Thoracic aorta (tissue), 2 donors: ENCODE measurements around the gene PARD3B. TPM values are rescaled to one million over a fixed set of nuclear protein-coding genes. Genes with fewer than 3 reads are reported as not detected.

Source experiments
- ATAC-seq: fragments of 150-250 bp; one replicate; pipeline ENCODE4 v1.8.0; 2017; ENCODE audit warnings: low read depth; ENCODE audit not compliant: insufficient number of reproducible peaks, low FRiP score
- DNase-seq: peaks from one replicate; pipeline ENCODE4 v3.0.0-alpha.2; 2020; ENCODE audit warnings: low spot score
- H3K27ac ChIP-seq, 2 donors: fragments of 200-600 bp; sonication (generic); 1 replicate in 1 of 2; 2 replicates in 1 of 2; pipeline ENCODE4 v1.5.1; 2016; ENCODE audit warnings: mild to moderate bottlenecking in 2 of 2, moderate library complexity in 2 of 2
- H3K27me3 ChIP-seq: fragments of 200-600 bp; sonication (generic); replicated peaks from 2 replicates; pipeline ENCODE4 v1.6.0; 2016; ENCODE audit warnings: mild to moderate bottlenecking; ENCODE audit not compliant: insufficient read depth
- H3K36me3 ChIP-seq: fragments of 200-600 bp; sonication (generic); one replicate; pipeline ENCODE4 v1.5.1; 2016
- H3K4me1 ChIP-seq, 2 donors: fragments of 200-600 bp; sonication (generic); 1 replicate in 1 of 2; 2 replicates in 1 of 2; pipeline versions ENCODE4 v1.5.1 to v1.6.0; 2016; ENCODE audit warnings: low read depth in 2 of 2, mild to moderate bottlenecking in 1 of 2; ENCODE audit not compliant: control insufficient read depth in 1 of 2
- H3K4me3 ChIP-seq: fragments of 200-600 bp; sonication (generic); 2 replicates; pipeline ENCODE4 v1.5.1; 2016; ENCODE audit warnings: mild to moderate bottlenecking
- H3K9me3 ChIP-seq: fragments of 200-600 bp; sonication (generic); 2 replicates; pipeline ENCODE4 v1.5.1; 2016
- total RNA-seq, 2 donors: library from RNA; depleted of rRNA; stranded (reverse); fragments of >200 nt; gene quantifications; one replicate each; pipeline versions ENCODE4 v1.1.0 to v1.2.3, GENCODE V29; 2016
- TF ChIP-seq, protein P1 (sequence below): fragments of 200-600 bp; sonication (generic); IDR thresholded peaks from one replicate; pipeline ENCODE4 v1.5.1; 2019; ENCODE audit warnings: antibody characterized with exemption

Gene PARD3B
- total RNA-seq, 2 donors from 2014 or later, result 25.7 to 34.5 TPM

DNA sequence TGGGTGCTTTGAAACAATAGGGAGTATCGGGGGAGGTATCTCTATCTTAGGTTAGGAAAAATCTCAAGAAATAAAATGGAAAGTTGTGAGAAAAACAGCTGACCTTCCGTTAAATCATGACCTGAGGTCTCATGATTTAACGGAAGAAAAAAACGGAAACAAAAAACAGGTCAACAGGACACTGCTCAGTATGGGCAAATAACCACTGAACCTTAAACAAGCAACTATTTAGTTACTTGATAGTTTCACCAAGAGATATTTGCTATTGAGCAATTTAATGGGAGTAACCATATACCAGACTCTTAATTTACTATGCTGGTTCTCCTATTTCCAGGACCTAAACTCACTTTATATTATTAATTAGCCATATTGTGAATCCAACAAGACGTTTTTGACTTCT is 150.8 kb downstream of the PARD3B start:
- Histone ChIP-seq H3K9me3 (no peaks in the 10 kb centered on the region), H3K36me3 (no peaks in the 10 kb centered on the region), H3K4me3 (no peak overlapping the region), H3K27me3 (no peaks in the 10 kb centered on the region), H3K27ac (no peak overlapping the region), H3K4me1 (peaks cover 6 to 20% of the 10 kb centered on the region in 2 donors)
- TF ChIP-seq, protein P1, sequence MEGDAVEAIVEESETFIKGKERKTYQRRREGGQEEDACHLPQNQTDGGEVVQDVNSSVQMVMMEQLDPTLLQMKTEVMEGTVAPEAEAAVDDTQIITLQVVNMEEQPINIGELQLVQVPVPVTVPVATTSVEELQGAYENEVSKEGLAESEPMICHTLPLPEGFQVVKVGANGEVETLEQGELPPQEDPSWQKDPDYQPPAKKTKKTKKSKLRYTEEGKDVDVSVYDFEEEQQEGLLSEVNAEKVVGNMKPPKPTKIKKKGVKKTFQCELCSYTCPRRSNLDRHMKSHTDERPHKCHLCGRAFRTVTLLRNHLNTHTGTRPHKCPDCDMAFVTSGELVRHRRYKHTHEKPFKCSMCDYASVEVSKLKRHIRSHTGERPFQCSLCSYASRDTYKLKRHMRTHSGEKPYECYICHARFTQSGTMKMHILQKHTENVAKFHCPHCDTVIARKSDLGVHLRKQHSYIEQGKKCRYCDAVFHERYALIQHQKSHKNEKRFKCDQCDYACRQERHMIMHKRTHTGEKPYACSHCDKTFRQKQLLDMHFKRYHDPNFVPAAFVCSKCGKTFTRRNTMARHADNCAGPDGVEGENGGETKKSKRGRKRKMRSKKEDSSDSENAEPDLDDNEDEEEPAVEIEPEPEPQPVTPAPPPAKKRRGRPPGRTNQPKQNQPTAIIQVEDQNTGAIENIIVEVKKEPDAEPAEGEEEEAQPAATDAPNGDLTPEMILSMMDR, result no peak
- DNase-seq, result no peak
- ATAC-seq, result no peak

DNA sequence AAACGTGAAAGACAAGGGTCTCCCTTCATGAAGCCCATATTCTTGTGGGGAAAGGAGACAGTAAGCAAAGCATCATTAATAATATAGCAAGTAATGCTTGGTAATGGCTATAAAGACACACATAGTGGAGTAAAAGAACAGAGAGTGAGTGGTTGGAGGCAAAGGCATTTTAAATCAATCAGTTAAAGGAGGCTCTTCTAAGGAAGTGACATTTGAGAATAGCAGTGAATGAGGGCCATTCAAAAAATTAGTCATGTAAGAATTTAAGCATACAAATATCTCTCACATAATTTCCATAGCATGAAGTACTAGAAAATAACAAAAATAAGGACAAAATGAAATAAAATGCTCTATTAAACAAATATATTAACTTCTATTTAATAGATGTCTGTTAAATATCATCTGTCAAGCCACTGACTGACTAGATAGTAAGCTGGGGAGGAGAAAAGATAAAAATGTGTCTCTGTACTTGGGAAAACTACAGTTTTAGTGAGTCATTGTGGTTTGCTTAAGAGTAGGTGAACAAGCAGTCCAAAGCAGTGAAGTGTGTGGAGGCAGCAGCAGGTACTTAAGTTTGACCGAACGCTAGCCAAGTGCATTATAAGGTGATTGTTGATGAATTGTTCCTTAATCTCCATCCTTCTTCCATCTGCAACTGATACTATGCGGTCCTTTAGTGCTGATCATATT is 160.1 kb downstream of the PARD3B start:
- ATAC-seq, result no peak
- no peak overlapping the region for H3K4me3 ChIP-seq
- no peaks in the 10 kb centered on the region for H3K36me3 ChIP-seq
- no peaks in the 10 kb centered on the region for H3K4me1 ChIP-seq
- DNase-seq, result no peak
- no peaks in the 10 kb centered on the region for H3K27me3 ChIP-seq
- TF ChIP-seq, protein P1, result no peak
- no peak overlapping the region for H3K27ac ChIP-seq
- no peaks in the 10 kb centered on the region for H3K9me3 ChIP-seq

DNA sequence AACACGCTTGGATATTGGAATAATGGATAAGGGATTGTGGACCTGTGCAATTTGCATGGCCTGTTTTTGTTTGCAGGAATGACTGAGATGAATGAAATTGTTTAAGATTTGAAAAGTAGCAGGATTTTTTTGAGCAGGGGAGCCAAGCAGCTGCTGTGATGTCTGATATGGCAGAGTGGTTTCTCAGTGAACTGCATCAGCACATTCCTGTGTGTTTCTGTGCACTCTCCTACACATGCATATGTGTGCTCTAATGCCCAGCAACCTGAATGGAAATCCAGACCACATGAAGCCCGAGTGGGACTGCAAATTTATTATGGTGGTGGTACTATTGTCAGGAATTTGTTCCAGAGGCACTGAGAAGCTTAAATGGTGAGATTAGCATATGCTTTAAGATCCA is 161.7 kb downstream of the PARD3B start:
- no peak overlapping the region for H3K27ac ChIP-seq
- no peaks in the 10 kb centered on the region for H3K4me1 ChIP-seq
- DNase-seq, result no peak
- TF ChIP-seq, protein P1, result no peak
- no peaks in the 10 kb centered on the region for H3K27me3 ChIP-seq
- ATAC-seq, result no peak
- no peaks in the 10 kb centered on the region for H3K9me3 ChIP-seq
- H3K36me3 ChIP-seq, result no peaks in the 10 kb centered on the region
- H3K4me3 ChIP-seq, result no peak overlapping the region

DNA sequence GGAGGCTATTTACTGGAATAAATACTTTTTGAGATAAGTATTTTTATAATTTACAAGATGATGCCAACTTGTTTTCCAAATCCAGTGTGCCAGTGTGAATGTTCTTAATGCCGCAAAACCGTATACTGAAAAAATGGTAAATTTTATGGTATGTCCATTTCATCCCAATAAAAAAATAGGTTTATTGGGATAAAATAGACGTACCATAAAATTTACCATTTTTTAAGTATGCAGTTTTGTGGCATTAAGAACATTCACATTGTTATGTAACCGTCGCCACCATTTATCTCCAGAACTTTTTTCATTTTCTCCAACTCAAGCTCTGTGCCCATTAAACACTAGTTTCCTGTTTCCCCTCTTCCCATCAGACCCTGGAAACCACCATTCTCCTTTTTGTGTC is 167.9 kb downstream of the PARD3B start:
- ATAC-seq (no peak), DNase-seq (no peak)
- no peaks in the 10 kb centered on the region for H3K9me3 ChIP-seq
- H3K36me3 ChIP-seq, result no peaks in the 10 kb centered on the region
- H3K4me3 ChIP-seq, result no peak overlapping the region
- peaks cover 0 to 3% of the 10 kb centered on the region in 2 donors for H3K4me1 ChIP-seq
- TF ChIP-seq, protein P1, result no peak
- no peaks in the 10 kb centered on the region for H3K27me3 ChIP-seq
- no peak overlapping the region for H3K27ac ChIP-seq

DNA sequence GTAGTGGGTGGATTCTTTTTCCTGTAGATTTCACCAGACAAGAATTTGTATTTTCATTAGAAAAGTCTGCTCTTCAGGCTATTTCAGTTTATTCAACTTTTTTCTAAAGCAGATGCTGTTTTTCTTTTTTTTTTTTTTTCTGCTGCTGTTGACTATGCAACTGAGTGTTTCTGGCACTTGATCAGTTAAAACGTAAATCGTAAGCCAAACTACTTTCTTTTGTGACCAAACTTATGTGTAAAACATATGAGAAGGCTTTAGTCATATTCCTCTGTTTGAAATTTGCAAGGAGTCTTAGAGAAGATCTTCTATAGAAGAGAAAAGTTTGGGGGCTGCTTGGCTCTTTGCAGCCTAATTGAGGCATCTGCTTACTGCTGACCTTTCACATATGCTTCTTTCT is 170.1 kb downstream of the PARD3B start:
- TF ChIP-seq, protein P1, result no peak
- DNase-seq, result no peak
- no peak for ATAC-seq
- H3K27ac ChIP-seq, result no peak overlapping the region
- no peaks in the 10 kb centered on the region for H3K36me3 ChIP-seq
- H3K4me3 ChIP-seq, result no peak overlapping the region
- no peaks in the 10 kb centered on the region for H3K9me3 ChIP-seq
- H3K27me3 ChIP-seq, result no peaks in the 10 kb centered on the region
- H3K4me1 ChIP-seq, result peaks cover 4 to 5% of the 10 kb centered on the region in 2 donors
